ENCODE results near the gene ZCCHC12.

Gene ZCCHC12

GRCh38 chrX:118872102-118872566 is 48.5 kb downstream of the ZCCHC12 start:
- no peak for DNase-seq
